HG03060 (cell line): ENCODE results near the gene THSD8.

Experiments used
- ATAC-seq: cut with Tn5 transposase; IDR thresholded peaks from one replicate; pipeline ENCODE4 v1.9.1; 2021; ENCODE audit warnings: low read depth, moderate number of reproducible peaks; ENCODE audit not compliant: unreplicated experiment

The THSD8 gene

GRCh38 chr19:12801466-12802266, at the start of gene THSD8, which contains the start of gene PRDX2:
TSS of gene THSD8 (plus strand) at chr19:12802069. CDS start at chr19:12802072, 3 bp downstream.
TSS of gene PRDX2 (minus strand) at chr19:12801800. CDS start at chr19:12801261, 539 bp downstream.
- ATAC-seq, result no peak

- no peak for ATAC-seq
Measured at GRCh38 chr19:12754465-12755196, 47.2 kb upstream of the THSD8 start.

DNA sequence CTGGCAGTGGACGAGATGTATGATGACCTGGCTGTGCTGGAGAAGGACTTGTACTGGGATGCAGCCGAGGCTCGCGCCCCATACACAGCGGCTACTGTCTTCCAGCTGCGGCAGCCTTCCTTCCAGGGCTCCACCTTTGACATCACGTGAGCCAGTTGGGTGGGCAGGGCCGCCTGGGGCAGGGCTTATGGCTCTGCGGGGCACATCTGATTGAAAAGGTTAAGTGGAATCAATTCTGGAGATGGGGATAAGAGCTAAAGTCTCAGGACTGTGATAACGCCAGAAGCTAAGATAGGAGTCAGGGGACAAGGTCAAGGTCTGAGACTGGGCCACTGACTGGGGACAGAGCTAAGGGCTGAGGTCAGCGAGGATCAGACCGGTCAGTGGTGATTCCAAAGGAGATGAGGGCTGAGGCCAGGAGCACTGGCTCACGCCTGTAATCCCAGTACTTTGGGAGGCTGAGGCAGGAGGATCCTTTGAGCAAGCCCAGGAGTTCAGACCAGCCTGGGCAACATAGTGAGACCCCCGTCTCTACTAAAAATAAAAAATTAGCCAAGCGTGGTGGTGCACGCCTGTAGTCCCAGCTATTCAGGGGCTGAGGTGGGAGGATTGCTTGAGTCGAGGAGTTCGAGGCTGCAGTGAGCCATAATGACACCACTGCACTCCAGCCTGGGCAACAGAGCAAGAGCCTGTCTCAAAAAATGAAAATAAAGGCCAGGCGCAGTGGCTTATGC, 45.6 kb upstream of the THSD8 start:
- no peak for ATAC-seq

DNA sequence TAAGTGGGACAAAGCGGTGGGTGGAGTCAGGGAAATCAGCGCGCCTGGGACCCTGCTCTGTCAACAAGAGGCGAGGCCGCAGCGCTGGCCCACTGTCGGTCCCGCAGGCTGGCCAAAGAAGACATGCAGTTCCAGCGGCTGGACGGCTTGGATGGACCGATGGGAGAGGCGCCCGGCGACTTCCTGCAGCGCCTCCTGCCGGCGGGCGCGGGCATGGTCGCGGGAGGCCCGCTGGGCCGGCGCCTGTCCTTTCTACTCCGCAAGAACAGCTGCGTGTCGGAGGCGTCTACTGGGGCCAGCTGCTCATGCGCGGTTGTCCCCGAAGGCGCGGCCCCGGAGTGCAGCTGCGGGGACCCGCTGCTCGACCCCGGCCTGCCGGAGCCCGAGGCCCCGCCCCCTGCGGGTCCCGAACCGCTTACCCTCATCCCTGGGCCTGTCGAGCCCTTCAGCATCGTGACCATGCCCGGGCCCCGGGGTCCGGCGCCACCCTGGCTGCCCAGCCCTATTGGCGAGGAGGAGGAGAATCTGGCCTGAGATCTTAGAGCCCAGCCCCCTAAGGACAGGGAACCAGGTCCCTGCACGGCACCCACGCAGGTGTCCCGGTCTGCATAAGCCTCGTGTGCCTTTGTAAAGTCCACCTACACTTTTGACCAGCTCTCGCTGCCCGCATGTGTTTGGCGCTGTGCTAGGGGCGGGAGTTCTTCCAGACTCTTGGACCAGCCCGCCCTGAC, 44.2 kb upstream of the THSD8 start:
- no peak for ATAC-seq

DNA sequence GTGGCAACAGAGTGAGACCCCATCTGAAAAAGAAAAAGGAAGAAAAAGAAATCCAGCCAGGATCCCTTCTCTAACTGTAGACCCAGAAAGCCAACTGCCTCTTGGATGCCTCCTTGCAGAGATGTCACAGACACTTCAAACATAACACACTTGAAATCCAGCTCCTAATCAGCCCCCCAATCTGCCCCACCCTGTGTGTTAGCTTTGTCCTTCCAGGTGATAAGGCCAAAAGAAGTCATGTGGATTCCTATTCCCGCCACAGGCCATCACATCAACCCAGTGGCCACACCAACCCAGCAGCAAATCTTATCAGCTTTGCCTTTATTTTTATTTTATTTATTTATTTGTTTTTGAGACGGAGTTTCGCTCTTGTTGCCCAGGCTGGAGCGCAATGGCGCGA, 42.2 kb upstream of the THSD8 start:
- ATAC-seq, result no peak

DNA sequence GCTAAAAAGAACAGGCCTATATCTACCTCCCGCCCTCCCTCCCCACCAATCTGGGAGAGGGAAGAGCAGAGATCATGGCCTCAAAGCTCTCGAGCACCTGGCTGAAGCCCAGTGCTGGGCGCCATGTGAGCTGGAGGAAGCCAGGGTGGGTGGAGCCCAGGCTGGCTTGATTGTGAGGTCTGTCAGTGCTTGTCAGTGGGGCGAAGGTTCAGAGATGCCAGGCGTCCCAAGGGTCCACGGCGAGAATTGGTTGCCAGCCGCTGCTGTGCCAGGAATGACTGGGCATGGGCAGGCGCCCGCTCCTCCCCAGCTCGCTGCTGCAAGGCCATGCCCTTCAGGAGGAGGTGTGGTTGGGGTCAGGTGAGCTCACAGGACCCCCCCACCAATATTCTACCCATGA, 38.8 kb upstream of the THSD8 start:
- ATAC-seq, result no peak

DNA sequence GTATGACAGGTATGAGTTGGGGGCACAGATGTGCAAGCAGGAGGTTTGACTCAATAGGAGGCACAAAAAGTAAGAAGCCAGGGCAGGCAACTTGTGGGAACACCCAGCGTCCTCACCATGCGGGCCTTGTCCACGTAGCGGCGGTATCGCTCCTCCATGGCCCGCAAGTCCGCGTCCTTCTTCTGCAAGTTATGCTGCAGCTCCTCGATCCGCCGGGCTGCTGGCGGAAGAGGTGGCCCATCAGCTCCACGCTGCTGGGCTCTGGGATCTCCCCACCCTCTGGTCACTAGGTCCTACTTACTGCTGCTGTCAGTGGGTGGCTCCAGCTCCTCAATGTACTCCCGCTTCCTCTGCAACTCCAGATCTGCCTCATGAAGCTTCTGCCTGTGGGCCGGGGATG, 37.2 kb upstream of the THSD8 start:
- no peak for ATAC-seq

GRCh38 chr19:12766051-12766521, 35.8 kb upstream of the THSD8 start:
- no peak for ATAC-seq

GRCh38 chr19:12767150-12767549, 34.7 kb upstream of the THSD8 start:
- ATAC-seq, result no peak

- no peak for ATAC-seq
Measured at GRCh38 chr19:12767666-12768065, 34.2 kb upstream of the THSD8 start.

- no peak for ATAC-seq
Measured at GRCh38 chr19:12769689-12770088, 32.2 kb upstream of the THSD8 start.

DNA sequence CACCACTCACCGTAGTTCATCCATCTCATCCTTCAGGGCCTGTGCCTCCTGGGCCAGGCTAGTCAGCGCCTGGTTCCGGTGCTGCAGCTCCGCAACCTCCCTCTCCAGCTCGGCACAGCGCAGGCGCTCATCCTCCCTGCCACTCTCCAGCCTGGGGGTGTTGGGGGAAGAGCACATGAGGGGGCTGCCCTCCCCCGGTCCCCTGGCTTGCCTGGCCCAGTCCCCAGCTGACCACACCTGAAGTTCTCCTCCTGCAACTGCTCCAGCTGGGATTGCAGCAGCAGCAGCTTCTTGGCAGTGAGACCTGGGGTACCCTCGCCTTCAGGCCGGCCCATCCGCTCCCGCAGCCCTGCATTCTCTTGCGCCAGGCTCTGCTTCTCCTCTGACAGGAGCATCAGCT, 30.9 kb upstream of the THSD8 start:
- ATAC-seq, result no peak

GRCh38 chr19:12772323-12772722, 29.5 kb upstream of the THSD8 start:
- no peak for ATAC-seq

GRCh38 chr19:12773571-12773970, 28.3 kb upstream of the THSD8 start:
- ATAC-seq, result no peak

GRCh38 chr19:12774588-12775555, 27.0 kb upstream of the THSD8 start, which contains the start of gene HOOK2:
TSS of gene HOOK2 (minus strand) at chr19:12775552. CDS start at chr19:12775449, 103 bp downstream.
- ATAC-seq, result no peak

- no peak for ATAC-seq
Measured at GRCh38 chr19:12777217-12778016, 24.5 kb upstream of the THSD8 start.

DNA sequence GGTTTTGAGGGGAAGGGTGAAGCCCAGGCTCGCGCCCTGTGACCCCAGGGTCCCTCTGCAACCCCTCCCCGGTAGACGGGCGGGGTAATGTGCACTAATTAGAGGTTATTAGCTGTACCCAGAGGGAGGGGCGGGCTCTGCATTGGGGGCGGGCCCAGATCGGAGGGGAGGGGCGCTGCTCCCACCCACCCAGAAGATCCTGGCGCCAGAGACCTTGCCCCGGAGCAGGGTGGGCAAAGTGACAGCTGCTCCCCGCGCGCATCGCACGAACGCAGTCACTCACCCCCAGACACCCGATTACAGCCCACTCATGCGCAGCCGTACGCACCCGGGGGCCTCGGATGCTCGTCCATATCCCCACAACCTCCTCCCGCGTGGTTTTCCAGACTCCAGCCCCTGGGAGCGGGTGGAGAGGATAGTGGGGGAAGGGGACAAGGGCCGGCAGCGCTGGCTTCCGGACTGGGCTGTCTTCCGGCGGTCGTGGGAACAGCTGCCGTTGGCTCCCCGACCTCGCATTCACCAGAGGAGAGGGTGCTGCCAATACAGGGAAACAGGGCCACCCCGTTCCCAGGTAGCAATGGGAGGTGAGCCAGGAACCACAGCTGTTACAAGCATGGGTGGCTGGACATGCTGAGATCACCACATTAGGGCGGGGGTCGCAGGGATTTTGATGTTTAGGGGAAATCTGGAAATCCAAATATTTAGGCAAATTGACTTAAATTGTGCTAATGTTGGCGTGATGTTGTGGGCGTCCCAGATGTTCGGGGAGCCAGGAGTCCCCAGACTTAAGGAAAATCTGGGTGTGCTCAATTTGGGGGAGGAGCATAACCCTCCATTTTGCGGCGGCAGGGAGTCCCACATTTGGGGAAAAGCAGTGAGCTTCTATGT, 23.6 kb upstream of the THSD8 start:
- no peak for ATAC-seq

- ATAC-seq, result no peak
Measured at GRCh38 chr19:12778905-12779161, 23.0 kb upstream of the THSD8 start.
